Mesenteric fat pad (tissue), 1 donor: ENCODE data around the gene FOXL1. TPM values are rescaled to one million over a fixed set of nuclear protein-coding genes. Genes with fewer than 3 reads are reported as not detected.

Experiments
- DNase-seq: peaks from one replicate; pipeline ENCODE4 v3.0.0-alpha.2; 2020; ENCODE audit warnings: low spot score
- total RNA-seq: library from RNA; stranded (reverse); fragmentation: NEBNext Ultra II Directional; extraction: Animal tissue kit (Norgen Biotek cat#: 25700); gene quantifications from one replicate; pipeline ENCODE4 v1.2.1, GENCODE V29; 2021
- donor health status: DM: yes; HTN: yes; CAD: no.

FOXL1 gene
- total RNA-seq, 1 donor from 2014 or later: 0.26 TPM

DNA sequence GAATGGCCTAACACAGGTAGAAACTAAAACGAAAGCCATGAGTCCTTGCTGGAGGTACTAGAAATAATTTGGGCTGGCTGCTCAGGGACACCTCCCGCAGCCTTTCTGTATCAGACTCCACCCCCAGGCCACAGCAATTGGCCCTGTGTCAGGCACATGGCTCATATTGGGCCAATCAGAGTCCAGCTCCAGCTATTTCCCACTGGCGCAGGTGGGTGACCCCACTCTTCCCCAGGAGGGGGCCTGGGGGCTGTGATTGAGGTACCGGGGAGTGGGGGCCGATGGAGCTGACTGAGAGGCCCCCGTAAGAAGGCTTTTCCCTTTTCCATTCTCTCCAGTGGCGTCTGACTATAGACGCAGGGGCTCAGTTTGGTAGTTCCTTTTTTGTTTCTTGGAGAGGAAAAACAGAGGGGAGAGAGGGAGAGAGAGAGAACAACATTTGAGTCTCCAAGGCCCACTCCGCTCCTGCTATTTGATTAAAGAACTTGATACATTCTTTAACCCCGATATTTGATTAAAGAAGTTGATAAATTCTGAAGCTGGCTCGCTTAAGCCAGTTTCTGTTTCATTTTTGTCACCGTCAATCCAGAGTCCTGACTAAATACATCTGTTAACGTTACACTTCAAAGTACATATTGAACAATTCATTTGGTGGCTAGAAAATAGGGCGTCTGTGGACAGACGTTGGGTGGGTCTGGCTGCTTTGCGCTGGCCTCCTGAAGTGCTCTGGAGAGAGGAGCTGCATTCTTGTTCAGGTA is 26.3 kb downstream of the FOXL1 start:
- DNase-seq: no peak

DNA sequence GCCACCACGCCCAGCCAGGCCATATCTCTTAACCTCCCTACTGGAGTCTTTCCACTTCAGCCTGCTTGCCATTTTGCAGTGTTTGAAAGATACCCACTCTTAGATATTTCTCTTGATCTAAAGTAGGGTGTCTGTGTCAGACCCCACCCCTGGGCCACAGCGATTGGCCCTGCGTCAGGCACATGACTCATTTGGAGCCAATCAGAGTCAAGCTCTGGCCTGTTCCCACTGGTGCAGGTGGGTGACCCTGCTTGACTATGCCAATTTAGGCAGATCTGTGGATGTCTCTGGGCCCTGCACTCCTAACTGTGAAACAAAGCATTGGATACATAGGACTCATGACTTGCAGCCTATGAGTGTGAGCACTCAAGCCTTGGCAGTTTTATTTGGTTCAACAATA is 27.6 kb downstream of the FOXL1 start:
- no peak for DNase-seq

DNA sequence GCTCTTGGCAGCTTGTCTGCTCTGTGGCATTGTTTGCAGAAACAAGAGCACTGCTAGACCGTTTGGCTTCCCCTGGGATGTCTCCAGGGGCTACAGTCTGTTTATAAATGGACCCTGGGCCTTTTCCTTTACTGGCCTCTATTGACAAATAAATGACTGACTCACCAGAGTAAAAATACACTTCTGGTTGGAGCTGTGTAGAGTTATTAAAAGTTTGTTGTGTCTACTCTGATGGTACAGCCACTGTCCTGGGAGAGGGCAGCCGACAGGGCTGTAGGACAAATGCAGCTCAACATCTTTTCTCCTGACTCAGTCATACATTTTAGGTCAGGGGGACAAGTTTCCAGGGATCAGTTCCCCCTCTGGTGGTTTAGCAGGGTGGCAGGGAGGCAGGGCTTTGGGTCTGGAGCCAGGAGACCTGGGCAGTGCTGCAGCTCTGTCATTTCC is 30.0 kb downstream of the FOXL1 start:
- DNase-seq: no peak

DNA sequence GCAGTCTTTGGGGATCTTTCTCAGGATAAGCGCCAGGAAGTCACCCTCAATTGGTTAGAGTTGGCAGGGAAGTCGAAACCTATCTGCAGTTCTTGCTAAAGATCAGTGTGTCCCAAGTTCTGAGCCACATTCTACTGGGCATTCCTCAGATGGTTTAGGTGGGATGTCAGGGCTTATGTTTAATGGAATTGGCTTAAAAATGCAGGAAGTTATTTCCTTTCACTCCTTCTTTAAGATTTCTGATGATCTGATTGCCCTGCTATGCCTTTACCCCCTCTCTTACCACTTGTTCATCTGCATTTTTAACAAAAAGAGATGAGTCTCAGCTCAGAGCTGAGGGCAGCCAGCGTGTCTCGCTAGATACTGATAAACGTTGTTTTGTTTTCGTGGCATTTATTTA is 30.8 kb downstream of the FOXL1 start:
- no peak for DNase-seq

DNA sequence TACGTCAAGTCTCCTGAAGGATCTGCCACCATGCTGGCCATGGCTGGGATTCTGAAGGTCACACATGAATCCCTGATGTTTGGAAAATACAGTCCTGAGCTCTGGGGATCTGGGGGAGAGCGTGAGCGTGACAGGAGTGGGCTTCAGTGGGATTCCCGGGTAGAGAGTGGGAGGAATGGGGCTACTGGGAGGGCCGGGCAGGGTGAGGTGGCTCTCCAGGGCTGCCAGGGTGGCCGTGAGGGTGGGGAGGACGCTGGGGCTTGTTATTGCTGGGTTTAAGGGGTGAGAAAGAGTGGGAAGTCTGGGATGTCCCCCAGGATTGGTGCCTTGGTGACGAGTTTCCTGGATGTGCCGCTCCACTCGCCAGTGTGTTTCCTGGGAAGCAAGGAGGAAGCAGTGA is 31.3 kb downstream of the FOXL1 start:
- DNase-seq: no peak

DNA sequence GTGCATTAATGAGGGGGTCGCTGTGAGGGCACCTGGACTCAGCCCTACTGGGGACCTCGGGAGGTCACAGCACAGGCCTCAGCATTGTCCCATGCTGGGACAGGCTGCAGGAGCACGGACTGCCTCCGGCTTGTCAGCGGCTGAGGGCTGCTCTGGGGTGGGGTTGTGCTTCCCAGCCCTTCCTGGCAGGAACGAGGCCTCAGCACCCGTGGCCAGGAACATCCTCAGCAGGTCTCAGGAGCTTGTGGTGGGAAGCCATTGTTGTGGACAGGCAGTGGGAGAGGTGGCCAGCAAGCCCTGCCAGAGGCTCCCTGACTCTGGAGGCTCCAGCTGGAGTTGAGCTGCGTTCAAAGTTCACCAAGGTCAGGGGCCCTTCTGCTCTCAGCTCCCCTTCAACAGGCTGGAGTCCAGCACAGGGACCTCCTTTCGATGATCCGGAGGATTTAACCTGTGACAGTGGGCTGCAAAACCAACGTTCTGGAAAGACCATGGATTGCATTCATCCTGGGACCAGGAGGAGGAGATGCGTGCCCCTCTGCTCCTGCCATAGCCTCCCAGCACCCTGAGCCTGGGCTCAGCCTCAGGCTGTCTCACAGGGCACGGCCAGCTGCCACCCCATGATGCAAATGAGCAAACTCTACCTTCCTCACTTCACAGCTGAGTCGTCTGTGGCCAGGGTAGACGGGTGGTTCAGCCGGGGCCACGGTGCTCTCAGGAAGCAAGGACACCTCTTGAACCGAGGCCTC is 32.6 kb downstream of the FOXL1 start:
- no peak for DNase-seq

DNA sequence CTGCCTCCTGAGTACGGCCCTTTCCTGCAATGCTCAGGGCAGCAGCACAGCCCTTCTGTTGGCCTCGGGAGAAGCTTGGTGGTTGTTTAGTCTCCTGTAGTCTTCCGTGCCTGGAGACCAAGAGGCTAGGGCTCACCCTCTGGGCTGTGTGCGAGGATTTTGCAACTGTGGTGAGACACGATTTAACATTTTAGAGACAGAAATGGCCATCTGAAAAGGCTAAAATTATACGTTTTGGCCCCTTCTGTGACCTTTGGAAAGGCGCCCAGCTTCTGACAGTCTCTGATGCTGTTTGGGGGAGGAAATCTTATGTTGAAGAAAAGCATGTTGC is 33.1 kb downstream of the FOXL1 start:
- DNase-seq: no peak

DNA sequence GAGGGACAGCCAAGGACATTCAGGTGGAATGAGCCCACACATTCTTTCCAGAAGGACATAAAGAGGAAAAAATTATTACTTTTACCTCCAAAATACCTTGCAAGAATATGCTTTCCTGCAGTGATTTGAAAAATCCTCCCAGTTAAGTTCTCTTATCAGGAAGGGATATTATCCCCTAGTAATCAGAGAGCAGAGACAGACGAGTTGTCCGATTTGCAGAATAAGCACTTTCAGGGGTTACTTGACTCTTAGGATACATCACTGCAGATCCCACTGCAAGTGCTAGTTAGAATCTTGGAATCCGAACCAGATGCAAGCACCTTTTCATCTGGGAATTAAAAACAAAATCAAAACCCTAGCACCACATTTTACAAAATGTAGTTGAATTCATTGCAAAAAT is 33.6 kb downstream of the FOXL1 start:
- DNase-seq: no peak

DNA sequence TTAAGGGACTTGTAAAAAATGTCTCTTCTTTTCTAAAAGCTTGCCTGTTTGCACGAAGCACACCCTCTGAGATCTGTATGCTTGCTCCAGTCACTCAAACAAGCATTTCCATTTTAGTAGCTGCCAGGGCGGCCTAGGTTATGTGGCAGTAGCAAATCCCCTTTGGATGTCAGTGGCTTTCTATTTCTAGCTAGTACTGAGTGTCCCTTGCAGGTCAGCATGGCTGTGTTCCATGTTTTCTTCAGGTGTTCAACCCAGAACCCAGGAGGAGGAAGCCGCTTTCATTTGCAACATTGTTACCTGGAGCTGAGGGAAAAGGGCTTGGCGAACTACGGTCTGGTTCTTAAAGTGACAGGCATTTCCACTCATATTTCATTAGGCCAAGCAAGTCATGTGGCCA is 36.4 kb downstream of the FOXL1 start:
- DNase-seq: no peak

DNA sequence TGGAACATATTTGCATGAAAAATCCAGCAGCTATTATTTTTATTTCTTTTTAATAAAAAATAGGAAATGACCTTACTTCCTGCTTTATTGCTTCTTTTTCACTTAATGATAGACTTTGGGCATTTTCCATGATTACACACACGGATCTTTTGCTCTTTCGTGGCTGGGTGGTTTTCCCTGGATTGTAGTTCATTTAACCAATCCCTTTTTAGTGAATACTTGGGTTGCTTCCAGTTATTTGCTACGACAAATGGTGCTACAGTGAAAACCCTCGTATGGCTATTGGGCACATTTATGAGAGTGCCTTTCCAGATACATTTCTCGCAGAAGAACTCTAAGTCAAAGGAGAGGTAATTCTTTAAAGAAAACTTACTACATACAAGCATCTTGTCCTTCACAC is 38.6 kb downstream of the FOXL1 start:
- DNase-seq: no peak

DNA sequence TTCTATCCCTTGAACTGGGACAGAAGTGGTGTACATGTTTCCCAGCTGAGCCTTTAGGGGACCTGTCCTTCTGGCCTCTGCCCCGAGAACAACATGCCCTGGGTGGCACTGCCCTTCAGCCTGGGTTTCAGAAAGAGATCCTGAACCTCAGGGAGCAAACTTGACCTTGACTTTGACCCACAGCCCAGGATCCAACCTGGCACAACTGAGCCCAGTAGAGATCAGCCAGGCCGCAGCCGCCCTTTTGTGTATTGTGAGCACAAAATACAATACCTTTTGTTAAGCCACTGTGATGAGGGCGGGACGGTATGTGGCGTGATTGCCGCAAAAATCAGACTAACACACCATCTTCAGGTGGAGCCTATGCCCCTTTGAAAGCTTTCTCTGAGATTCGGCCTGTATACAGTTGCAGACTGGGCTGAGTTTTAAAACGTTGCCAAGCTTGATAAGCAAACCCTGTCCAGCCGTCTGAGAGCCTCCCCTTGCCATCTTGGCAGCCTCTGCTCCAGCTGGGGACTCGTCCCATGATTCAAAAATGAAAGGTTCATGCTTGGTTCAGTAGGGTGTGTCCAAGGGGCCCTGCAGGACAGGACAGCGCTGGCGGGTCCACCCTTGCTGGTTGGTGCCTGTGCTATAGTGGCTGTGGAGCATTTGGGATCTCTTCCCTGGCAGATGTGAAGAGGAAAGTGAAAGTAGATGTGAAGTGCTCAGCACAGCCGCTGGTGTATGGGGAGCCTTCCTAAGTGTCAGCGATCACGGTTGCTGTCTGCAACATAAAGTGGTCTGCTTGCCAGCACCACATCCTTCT is 40.3 kb downstream of the FOXL1 start:
- no peak for DNase-seq

DNA sequence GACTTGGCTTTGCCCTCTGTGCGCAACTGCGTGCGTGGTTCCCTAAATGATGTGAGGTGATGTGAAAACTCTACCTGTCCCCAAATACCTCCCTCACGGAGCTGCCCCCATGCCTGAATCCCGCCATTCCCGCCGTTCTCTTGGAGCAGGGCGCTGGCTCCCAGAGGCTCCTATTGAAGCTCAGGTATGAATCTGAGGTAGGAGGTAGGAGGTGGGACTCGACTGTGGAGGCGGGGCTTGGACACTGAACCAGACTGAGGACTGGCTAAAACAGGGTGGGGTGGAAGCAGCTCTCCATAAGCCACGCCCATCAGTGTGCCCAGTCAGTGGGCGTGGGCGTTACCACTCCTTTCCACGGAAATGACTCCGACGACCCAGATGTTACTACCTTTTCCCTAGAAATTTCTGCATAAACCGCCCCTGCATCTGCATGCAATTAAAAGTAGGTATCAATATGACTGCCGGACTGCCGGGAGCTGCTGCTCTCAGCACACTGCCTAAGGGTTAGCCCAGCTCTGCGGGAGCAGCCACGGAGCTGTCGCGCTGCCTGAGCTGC is 41.0 kb downstream of the FOXL1 start:
- DNase-seq: no peak

DNA sequence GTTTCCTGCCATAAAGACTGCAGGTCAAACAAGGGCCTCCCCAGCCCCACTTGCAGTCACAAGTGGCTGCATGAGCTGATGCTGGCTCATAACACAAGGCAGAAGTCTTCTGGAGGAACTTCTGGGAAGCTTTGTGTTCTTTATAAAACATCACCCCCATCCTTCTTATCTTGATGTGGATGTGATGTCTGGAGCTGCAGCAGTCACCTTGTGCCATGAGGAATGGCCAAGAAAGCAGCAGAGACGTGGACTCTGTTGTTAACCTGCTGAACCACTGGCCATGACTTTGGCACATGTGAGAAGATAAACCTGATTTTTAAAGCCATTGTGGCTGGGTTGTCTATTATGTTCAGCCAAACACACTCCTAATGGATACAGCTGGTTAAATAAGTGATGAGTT is 41.8 kb downstream of the FOXL1 start:
- DNase-seq: no peak

DNA sequence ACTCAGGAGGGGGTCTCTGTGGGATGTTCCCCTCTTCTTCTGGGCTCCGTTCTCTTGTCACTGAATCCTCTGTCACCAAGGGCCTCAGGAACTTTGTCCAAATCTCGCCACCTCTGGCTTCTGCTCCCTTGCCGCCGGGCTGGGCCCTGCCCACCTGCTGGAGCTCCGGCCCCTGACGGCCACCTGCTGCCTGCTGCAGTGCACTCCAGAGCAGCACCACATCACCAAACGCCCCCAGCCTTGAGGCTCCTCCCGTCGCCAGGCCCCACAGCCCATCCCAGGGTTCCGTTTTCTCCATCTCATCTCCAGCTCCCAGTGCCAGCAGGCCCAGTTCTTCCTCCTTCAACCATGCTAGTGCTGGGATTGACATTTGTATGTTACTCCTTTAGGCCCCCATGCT is 43.6 kb downstream of the FOXL1 start:
- DNase-seq: no peak

DNA sequence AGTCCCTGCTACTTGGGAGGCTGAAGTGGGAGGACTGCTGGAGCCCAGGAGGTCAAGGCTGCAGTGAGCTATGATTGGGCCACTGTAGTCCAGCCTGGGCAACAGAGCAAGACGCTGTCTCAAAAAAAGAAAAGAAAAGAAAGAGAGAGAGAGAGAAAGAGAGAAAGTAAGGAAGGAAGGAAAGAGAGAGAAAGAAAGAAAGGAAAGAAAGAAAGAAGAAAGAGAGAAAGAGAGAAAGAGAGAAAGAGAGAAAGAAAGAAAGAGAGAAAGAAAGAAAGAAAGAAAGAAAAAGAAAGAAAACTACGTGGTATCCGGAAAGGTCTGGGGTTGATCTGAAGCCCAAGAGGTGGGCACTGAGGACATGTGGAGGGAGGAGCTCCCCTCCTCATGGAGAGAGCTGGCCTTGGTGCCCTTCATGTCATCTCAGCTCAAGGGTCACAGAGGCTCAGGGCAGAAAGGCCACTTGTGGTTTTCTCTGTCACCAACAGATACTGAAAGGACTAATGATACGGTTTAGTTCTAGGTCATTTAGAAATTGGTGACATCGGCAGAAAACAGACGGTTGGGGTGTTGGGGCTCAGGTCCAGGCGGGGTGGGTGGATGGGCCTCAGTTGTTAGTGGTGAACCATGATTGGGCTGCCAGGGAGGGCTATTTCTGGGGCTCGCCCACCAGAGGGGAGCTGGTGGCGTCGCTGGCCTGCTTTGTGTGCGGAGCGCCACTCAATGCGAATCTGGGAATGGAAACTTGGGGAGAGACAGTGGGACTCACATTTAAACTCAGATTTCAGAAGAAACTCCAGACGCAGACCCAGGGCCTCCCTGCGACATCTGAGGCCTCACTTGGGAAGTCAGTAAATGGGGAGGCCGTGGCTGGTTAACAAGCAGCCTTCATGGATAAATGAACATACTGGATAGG is 44.6 kb downstream of the FOXL1 start:
- DNase-seq: no peak

DNA sequence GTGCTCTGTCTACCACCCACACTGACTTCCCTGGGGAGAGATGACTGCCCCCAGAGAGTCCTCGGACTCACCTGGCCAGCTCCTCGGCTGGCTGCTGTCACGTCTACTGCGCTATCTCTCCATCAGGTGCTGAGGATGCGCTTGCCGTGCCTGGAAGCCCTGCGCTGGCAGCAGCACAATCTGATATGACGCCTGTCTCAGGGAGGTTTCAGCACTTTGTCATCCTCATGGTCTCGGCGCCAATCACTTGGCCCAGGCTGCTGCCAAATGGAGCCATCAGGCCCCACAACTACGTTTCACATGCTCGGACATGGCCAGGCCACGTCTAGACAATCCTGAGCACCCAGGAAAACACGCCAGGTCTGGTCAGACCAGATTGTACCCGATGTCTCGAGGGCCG is 46.7 kb downstream of the FOXL1 start:
- no peak for DNase-seq

DNA sequence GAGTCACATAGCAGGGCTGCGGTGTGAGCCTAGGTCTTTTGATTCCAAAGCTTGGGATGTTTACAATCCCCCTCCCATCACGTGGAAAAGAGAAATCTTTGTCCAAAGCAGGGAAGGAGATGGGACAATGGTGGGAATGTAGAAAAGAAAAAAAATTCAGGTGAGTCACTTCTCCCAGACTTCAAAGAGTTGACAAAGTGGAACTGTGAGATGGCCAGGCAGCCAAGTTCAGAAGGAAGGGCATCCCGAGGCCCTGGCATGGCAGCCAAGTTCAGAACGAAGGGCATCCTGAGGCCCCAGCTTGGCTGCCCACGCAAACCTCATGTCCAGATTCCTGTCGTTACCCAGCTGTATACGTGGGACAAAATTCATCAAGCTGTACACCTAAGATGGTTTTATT is 47.5 kb downstream of the FOXL1 start:
- DNase-seq: no peak

DNA sequence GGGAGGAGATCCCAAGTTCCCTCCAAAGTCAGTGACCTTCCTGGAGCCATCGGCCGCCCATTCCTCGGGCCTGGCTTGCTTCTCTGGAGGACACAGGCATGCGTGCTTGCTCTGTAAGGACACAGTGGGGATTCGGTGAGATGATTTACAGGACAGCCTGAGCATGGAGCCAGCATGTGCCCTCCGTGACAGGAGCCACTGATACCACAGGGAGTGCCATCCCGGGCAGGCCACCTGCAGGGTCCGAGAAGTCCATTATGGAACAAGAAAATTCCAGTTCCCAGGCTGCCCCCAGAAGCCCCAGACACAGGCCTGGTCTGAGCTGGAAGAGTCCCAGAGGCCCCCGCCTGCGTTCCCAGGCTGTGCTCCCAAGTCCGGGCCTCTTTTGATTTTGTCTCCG is 47.9 kb downstream of the FOXL1 start:
- peak; percentile 72 for DNase-seq

DNA sequence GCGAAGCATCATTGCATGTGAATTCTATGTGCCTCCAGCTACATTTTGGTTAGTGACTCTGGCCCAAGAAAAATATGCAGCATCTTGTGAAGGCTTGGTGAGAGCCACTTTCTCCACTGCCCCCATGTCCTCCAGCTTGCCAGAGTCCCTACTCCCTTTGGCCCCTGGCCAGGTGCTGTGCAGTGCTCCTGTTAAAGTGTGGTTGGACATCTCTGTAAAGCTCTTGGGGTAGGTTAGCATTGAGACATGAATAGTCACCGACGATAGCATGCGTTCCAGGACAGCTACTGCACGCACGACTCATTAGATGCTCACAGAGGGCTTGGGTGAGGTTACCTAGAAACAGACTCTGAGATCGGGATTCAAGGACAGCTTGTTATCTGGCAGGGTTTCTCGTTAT is 48.6 kb downstream of the FOXL1 start:
- no peak for DNase-seq

DNA sequence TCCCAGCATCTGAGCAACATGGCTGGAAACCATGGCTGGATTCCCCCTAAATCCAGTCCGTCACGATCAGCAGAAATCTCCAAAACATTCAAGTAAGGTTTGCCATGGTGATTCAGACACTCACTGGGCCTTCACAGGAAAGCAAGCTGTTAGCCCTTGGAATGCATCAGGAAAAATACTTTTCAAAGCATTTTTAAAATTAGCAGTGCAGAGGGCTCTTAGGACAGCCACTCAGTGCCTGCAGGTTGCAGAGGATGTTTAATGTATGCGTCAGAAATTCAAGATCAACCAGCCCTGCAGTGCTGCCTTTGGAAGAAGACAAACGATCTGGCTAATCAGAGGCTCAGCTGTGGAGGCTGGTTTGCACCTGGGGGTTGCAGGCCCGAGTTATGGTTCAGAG is 50.3 kb downstream of the FOXL1 start:
- DNase-seq: peak; percentile 12

DNA sequence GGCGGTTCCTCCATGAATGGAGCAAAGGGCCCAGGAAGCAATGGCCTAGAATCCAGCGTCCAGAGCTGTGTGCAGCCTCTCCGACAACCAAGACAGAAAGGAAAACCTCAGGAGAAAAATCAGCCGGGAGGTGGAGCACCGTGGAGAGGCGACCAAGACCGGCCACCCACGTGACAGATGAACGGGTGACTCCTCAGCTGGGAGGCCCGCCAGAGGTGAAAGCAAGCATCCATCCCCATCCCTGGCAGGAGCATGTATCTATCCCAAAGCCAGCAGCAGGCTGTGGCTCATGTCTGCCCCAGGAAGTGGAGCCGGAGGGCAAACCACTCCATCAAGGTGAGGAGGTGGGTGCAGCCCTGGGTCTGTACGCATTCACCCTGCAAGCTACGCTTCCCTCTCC is 52.1 kb downstream of the FOXL1 start:
- no peak for DNase-seq
